Stimulated activated CD4-positive, alpha-beta T cell treated with anti-CD3 and anti-CD28 coated beads, TNF-alpha, amount 100 ng/mL, for 1 hour (primary cell): ENCODE results near the gene PMAIP1.

ENCODE experiments used
- DNase-seq, 3 donors: peaks; one replicate each; pipeline ENCODE4 v3.0.0-alpha.2; 2020; ENCODE audit warnings: low read depth in 3 of 3, low spot score in 1 of 3

PMAIP1 gene

GRCh38 chr18:59911600-59911999 lies 11.8 kb downstream of the PMAIP1 start:
- no peak for DNase-seq

- no peak for DNase-seq
Measured at GRCh38 chr18:59912007-59912550, 12.3 kb downstream of the PMAIP1 start.

- DNase-seq: no peak
Measured at GRCh38 chr18:59915606-59916005, 15.8 kb downstream of the PMAIP1 start.

GRCh38 chr18:59916746-59917145 lies 16.9 kb downstream of the PMAIP1 start:
- no peak for DNase-seq

- no peak for DNase-seq
Measured at GRCh38 chr18:59917422-59917821, 17.6 kb downstream of the PMAIP1 start.

- DNase-seq: no peak
Measured at GRCh38 chr18:59918320-59918755, 18.5 kb downstream of the PMAIP1 start.

- DNase-seq: no peak
Measured at GRCh38 chr18:59918997-59919396, 19.2 kb downstream of the PMAIP1 start.

- no peak for DNase-seq
Measured at GRCh38 chr18:59921384-59921891, 21.6 kb downstream of the PMAIP1 start.

GRCh38 chr18:59923539-59924196 lies 23.9 kb downstream of the PMAIP1 start:
- DNase-seq: no peak

- no peak for DNase-seq
Measured at GRCh38 chr18:59926131-59926530, 26.3 kb downstream of the PMAIP1 start.

- DNase-seq: no peak
Measured at GRCh38 chr18:59927246-59927825, 27.5 kb downstream of the PMAIP1 start.

GRCh38 chr18:59928201-59928600 lies 28.4 kb downstream of the PMAIP1 start:
- DNase-seq: no peak

GRCh38 chr18:59929621-59930295 lies 30.0 kb downstream of the PMAIP1 start:
- no peak for DNase-seq

- DNase-seq: no peak
Measured at GRCh38 chr18:59932401-59932800, 32.6 kb downstream of the PMAIP1 start.

GRCh38 chr18:59938676-59939075 lies 38.9 kb downstream of the PMAIP1 start:
- no peak for DNase-seq

- no peak for DNase-seq
Measured at GRCh38 chr18:59939127-59939526, 39.3 kb downstream of the PMAIP1 start.

GRCh38 chr18:59940068-59940467 lies 40.3 kb downstream of the PMAIP1 start:
- DNase-seq: no peak

GRCh38 chr18:59941331-59941730 lies 41.5 kb downstream of the PMAIP1 start:
- DNase-seq: no peak

- no peak for DNase-seq
Measured at GRCh38 chr18:59942601-59943000, 42.8 kb downstream of the PMAIP1 start.

- DNase-seq: no peak
Measured at GRCh38 chr18:59945544-59945943, 45.7 kb downstream of the PMAIP1 start.

- DNase-seq: no peak
Measured at GRCh38 chr18:59950215-59950944, 50.6 kb downstream of the PMAIP1 start.
